K562 (cell line): ENCODE data around the gene ADGRG1. TPM values are rescaled to one million over a fixed set of nuclear protein-coding genes. Genes with fewer than 3 reads are reported as not detected.

Experiments used
- ADNP ChIP-seq: fragments of 200-800 bp; sonication (Bioruptor generic); IDR thresholded peaks from 2 replicates; pipeline ENCODE4 v1.6.1; 2016; ENCODE audit warnings: missing genetic modification characterization, missing compliant biosample characterization
- ARID1B ChIP-seq: fragments of 450-650 bp; IDR thresholded peaks from 2 replicates; pipeline ENCODE4 v1.6.1; 2016; ENCODE audit warnings: antibody characterized with exemption, mild to moderate bottlenecking, inconsistent platforms
- CEBPG ChIP-seq, 3 experiments: fragments of 200-800 bp in 1 of 3; sonication (Bioruptor generic) in 1 of 3; sonication (generic) in 1 of 3; formaldehyde crosslinking in 1 of 3; IDR thresholded peaks in 2 of 3; conservative IDR thresholded peaks in 1 of 3; 2 replicates each; pipeline versions ENCODE4 v1.6.1 to v1.8.0; 2016 to 2022; ENCODE audit warnings: missing compliant biosample characterization in 2 of 3, missing genetic modification characterization in 2 of 3, mild to moderate bottlenecking in 1 of 3, missing genetic modification reagents in 1 of 3
- CREM ChIP-seq: IDR thresholded peaks from 2 replicates; pipeline ENCODE4 v1.6.1; 2014; ENCODE audit warnings: antibody characterized with exemption, low read depth
- CTBP1 ChIP-seq: fragments of 450-650 bp; IDR thresholded peaks from 2 replicates; pipeline ENCODE4 v1.6.1; 2016; ENCODE audit warnings: borderline replicate concordance
- DNMT1 ChIP-seq: fragments of 450-650 bp; IDR thresholded peaks from 2 replicates; pipeline ENCODE4 v1.6.1; 2016; ENCODE audit warnings: antibody characterized with exemption, mild to moderate bottlenecking
- ESRRA ChIP-seq: fragments of 450-650 bp; IDR thresholded peaks from 2 replicates; pipeline ENCODE4 v1.6.1; 2014; ENCODE audit warnings: low read depth, mild to moderate bottlenecking, moderate library complexity, borderline replicate concordance
- HCFC1 ChIP-seq: IDR thresholded peaks from 2 replicates; pipeline ENCODE4 v1.6.1; 2012; ENCODE audit warnings: low read depth, low read length, improper control_type of control experiment
- L3MBTL2 ChIP-seq: fragments of 450-650 bp; IDR thresholded peaks from 2 replicates; pipeline ENCODE4 v1.6.1; 2016; ENCODE audit warnings: mild to moderate bottlenecking, moderate library complexity
- LEF1 ChIP-seq: fragments of 450-650 bp; IDR thresholded peaks from 2 replicates; pipeline ENCODE4 v1.6.1; 2016; ENCODE audit warnings: mild to moderate bottlenecking
- MAZ ChIP-seq, 2 experiments: fragments of 450-650 bp in 1 of 2; sonication (generic) in 1 of 2; formaldehyde crosslinking; IDR thresholded peaks in 1 of 2; conservative IDR thresholded peaks in 1 of 2; 2 replicates each; pipeline versions ENCODE4 v1.4.0 to v1.5.0; 2020; ENCODE audit warnings: mild to moderate bottlenecking in 1 of 2, missing genetic modification reagents in 1 of 2
- RCOR1 ChIP-seq, 2 experiments: IDR thresholded peaks; 2 replicates each; pipeline ENCODE4 v1.6.1; 2012; ENCODE audit warnings: low read depth in 2 of 2, low read length in 2 of 2, borderline replicate concordance in 1 of 2, improper control_type of control experiment in 1 of 2
- SMARCA5 ChIP-seq: fragments of 450-650 bp; IDR thresholded peaks from 2 replicates; pipeline ENCODE4 v1.6.1; 2016
- TEAD2 ChIP-seq: fragments of 450-650 bp; IDR thresholded peaks from 2 replicates; pipeline ENCODE4 v1.6.1; 2016; ENCODE audit warnings: missing genetic modification characterization, control low read depth, missing compliant biosample characterization
- TOE1 ChIP-seq, 2 experiments: fragments of 450-650 bp in 1 of 2; sonication (generic) in 1 of 2; formaldehyde crosslinking in 1 of 2; IDR thresholded peaks; 2 replicates each; pipeline versions ENCODE4 v1.7.1 to v1.8.0; 2016 to 2022; ENCODE audit warnings: borderline replicate concordance in 2 of 2, mild to moderate bottlenecking in 2 of 2, antibody characterized with exemption in 1 of 2, inconsistent platforms in 1 of 2, low read depth in 1 of 2, missing genetic modification reagents in 1 of 2, moderate library complexity in 1 of 2
- ZNF174 ChIP-seq: fragments of 250-450 bp; sonication (Bioruptor Pico); IDR thresholded peaks from 2 replicates; pipeline ENCODE4 v1.4.0; 2020; ENCODE audit warnings: mild to moderate bottlenecking
- polyA plus RNA-seq, 8 experiments: library from polyadenylated mRNA; depleted of rRNA in 4 of 8; stranded (reverse) in 5 of 8; unstranded in 3 of 8; fragments of >200 nt; fragmentation: Nextera tagmentation in 2 of 8; fragmentation: Illumina TruSeq in 1 of 8; extraction: Ambion mirVana in 2 of 8; extraction: Trizol in 1 of 8; gene quantifications; 2 replicates each; pipeline versions ENCODE4 v1.2.1 to v1.2.3, GENCODE V29; 2011 to 2014; ENCODE audit warnings: inconsistent platforms in 1 of 8, missing spikeins in 1 of 8
- total RNA-seq, 7 experiments: library from RNA; depleted of rRNA in 6 of 7; stranded (reverse); fragments of >200 nt in 6 of 7; fragmentation: Illumina TruSeq in 2 of 7; extraction: Trizol in 2 of 7; gene quantifications; 2 replicates each; pipeline versions ENCODE4 v1.2.1 to v1.2.3, GENCODE V29; 2011 to 2021; ENCODE audit warnings: low replicate concordance in 1 of 7
- TF ChIP-seq, protein P1 (sequence below), 2 experiments: fragments of 450-650 bp in 1 of 2; sonication (generic) in 1 of 2; formaldehyde crosslinking in 1 of 2; IDR thresholded peaks in 1 of 2; conservative IDR thresholded peaks in 1 of 2; 2 replicates each; pipeline versions ENCODE4 v1.6.1 to v1.8.1; 2016 to 2023; ENCODE audit warnings: mild to moderate bottlenecking in 2 of 2, moderate library complexity in 2 of 2, inconsistent platforms in 1 of 2, missing genetic modification reagents in 1 of 2
- TF ChIP-seq, protein P2 (sequence below): fragments of 200-800 bp; sonication (Bioruptor generic); IDR thresholded peaks from 2 replicates; pipeline ENCODE4 v1.6.1; 2017; ENCODE audit warnings: missing genetic modification characterization, missing compliant biosample characterization
- TF ChIP-seq, protein P3 (sequence below), 2 experiments: fragments of 450-650 bp in 1 of 2; IDR thresholded peaks; 2 replicates each; pipeline ENCODE4 v1.6.1; 2011 to 2017; ENCODE audit warnings: low read depth in 2 of 2, antibody characterized with exemption in 1 of 2, borderline replicate concordance in 1 of 2, low read length in 1 of 2, mild to moderate bottlenecking in 1 of 2, mixed read lengths in 1 of 2; ENCODE audit not compliant: control insufficient read depth in 1 of 2

The ADGRG1 gene
- total and polyA plus RNA-seq, 9 of the 15 experiments (the other 6 are each of a cell fraction or from before 2014, with no cell fraction given): 0.04 to 0.31 (median 0.16) TPM; not detected in 6

DNA sequence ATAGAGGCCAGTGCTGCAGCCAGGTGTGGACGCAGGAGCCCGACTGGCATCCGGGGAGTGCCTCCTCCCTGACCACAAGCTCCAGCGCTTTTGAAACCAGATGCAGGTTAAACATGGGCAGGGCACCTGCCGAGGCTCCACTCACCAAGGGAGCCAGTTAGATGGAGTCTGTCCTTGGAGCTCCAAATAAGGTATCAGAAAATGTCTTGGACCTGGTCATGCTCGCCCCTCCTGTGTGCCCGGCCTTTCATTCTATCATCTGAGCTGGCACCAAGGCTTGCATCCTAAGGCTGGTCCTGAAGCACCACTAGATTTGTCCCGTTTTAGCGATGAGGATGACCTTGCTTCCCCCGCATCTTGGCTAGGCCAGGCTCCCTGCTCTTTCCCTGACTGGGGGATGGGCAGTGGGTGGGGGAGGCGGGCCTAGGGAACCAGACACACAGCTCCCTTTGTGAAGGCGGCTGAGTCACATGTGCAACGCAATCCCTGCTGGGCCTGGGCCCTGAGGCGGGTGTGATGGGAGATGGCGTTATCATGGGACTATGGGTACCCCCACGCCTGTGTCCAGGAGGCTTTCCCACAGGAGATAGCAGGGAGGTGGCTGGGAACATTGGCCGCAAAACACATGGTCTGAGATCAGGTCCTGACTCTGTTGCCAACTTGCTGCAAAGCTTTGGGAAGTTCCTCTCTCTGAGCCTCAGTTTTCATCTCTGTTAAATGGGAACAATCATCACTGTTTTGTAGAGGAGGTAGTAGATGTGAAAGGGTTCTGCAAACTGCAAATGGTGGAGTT is 5.0 kb upstream of the ADGRG1 start (continued):
- TF ChIP-seq, protein P1, sequence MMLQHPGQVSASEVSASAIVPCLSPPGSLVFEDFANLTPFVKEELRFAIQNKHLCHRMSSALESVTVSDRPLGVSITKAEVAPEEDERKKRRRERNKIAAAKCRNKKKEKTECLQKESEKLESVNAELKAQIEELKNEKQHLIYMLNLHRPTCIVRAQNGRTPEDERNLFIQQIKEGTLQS (IDR thresholded peaks at IDR 0.05): peak; percentile 54
- TF ChIP-seq, protein P1 (CRISPR knock-in tag; conservative IDR thresholded peaks at IDR 0.05): no peak
- TF ChIP-seq TOE1 (IDR thresholded peaks at IDR 0.05; ENCODE audit: borderline replicate concordance): peak; percentile 62; the same call in 1 of the 2 replicates
- TF ChIP-seq TOE1 (CRISPR knock-in tag; IDR thresholded peaks at IDR 0.05; ENCODE audit: borderline replicate concordance, low read depth): no peak
- TF ChIP-seq RCOR1 (IDR thresholded peaks at IDR 0.05; ENCODE audit: borderline replicate concordance in 1 of 2, low read depth in 2 of 2, low read length in 2 of 2): peak in 1 of 2 experiments; percentile 60; a peak in 1 of 4 replicates
- 0 out of 2 replicates have a peak, but pooled peaks have one; percentile 14 for TF ChIP-seq CEBPG (CRISPR knock-in tag; IDR thresholded peaks at IDR 0.05)
- no peak for TF ChIP-seq CEBPG (tag; conservative IDR thresholded peaks at IDR 0.05 in 1 of 2, IDR thresholded peaks at IDR 0.05 in 1 of 2)
- no peak for TF ChIP-seq HCFC1
- TF ChIP-seq, protein P2, sequence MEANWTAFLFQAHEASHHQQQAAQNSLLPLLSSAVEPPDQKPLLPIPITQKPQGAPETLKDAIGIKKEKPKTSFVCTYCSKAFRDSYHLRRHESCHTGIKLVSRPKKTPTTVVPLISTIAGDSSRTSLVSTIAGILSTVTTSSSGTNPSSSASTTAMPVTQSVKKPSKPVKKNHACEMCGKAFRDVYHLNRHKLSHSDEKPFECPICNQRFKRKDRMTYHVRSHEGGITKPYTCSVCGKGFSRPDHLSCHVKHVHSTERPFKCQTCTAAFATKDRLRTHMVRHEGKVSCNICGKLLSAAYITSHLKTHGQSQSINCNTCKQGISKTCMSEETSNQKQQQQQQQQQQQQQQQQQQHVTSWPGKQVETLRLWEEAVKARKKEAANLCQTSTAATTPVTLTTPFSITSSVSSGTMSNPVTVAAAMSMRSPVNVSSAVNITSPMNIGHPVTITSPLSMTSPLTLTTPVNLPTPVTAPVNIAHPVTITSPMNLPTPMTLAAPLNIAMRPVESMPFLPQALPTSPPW (CRISPR knock-in tag): peak; percentile 53; the same call in 1 of the 2 replicates
- peak; percentile 97 for TF ChIP-seq SMARCA5
- TF ChIP-seq MAZ (CRISPR knock-in tag; conservative IDR thresholded peaks at IDR 0.05 in 1 of 2, IDR thresholded peaks at IDR 0.05 in 1 of 2): 0 out of 4 replicates have a peak, but pooled peaks of 1 of the 2 experiments have one; percentile 27
- TF ChIP-seq CTBP1: peak; percentile 85
- no peak for TF ChIP-seq TEAD2 (tag)
- peak; percentile 46 for TF ChIP-seq ESRRA
- TF ChIP-seq CREM: 0 out of 2 replicates have a peak, but pooled peaks have one; percentile 29
- TF ChIP-seq ADNP: peak; percentile 98
- TF ChIP-seq, protein P3, sequence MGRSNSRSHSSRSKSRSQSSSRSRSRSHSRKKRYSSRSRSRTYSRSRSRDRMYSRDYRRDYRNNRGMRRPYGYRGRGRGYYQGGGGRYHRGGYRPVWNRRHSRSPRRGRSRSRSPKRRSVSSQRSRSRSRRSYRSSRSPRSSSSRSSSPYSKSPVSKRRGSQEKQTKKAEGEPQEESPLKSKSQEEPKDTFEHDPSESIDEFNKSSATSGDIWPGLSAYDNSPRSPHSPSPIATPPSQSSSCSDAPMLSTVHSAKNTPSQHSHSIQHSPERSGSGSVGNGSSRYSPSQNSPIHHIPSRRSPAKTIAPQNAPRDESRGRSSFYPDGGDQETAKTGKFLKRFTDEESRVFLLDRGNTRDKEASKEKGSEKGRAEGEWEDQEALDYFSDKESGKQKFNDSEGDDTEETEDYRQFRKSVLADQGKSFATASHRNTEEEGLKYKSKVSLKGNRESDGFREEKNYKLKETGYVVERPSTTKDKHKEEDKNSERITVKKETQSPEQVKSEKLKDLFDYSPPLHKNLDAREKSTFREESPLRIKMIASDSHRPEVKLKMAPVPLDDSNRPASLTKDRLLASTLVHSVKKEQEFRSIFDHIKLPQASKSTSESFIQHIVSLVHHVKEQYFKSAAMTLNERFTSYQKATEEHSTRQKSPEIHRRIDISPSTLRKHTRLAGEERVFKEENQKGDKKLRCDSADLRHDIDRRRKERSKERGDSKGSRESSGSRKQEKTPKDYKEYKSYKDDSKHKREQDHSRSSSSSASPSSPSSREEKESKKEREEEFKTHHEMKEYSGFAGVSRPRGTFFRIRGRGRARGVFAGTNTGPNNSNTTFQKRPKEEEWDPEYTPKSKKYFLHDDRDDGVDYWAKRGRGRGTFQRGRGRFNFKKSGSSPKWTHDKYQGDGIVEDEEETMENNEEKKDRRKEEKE (IDR thresholded peaks at IDR 0.05; ENCODE audit: borderline replicate concordance in 1 of 2, control insufficient read depth in 1 of 2, low read depth in 2 of 2, low read length in 1 of 2): no peak
- 0 out of 2 replicates have a peak, but pooled peaks have one; percentile 35 for TF ChIP-seq L3MBTL2
- TF ChIP-seq ZNF174 (CRISPR knock-in tag): no peak
- peak; percentile 44; the same call in 1 of the 2 replicates for TF ChIP-seq ARID1B
- no peak for TF ChIP-seq DNMT1
- TF ChIP-seq LEF1: no peak
